Lung (tissue), 12 donors: Measurements from ENCODE around the gene HAUS5. TPM values are rescaled to one million over a fixed set of nuclear protein-coding genes. Genes with fewer than 3 reads are reported as not detected.
A peak's percentile ranks its signal among the peaks of the same experiment; 100 is the strongest.

Experiments
- ATAC-seq: fragments of 200-7000 bp; cut with Tn5 transposase; one replicate; pipeline ENCODE4 v1.9.1; 2020; ENCODE audit warnings: moderate number of reproducible peaks; ENCODE audit not compliant: insufficient read depth, low FRiP score
- DNase-seq, 3 donors: peaks; one replicate each; pipeline ENCODE4 v3.0.0-alpha.2; 2013 to 2017
- H3K27ac ChIP-seq, 2 donors: one replicate each; pipeline ENCODE4 v1.5.1; 2013; ENCODE audit warnings: mild to moderate bottlenecking in 2 of 2, moderate library complexity in 2 of 2, control low read depth in 1 of 2, inconsistent platforms in 1 of 2, low read depth in 1 of 2, low read length in 1 of 2
- H3K27me3 ChIP-seq, 3 donors: one replicate each; pipeline ENCODE4 v1.5.1; 2013; ENCODE audit warnings: low read length in 2 of 3; ENCODE audit not compliant: control insufficient read depth in 3 of 3, insufficient read depth in 3 of 3
- H3K36me3 ChIP-seq, 4 donors: one replicate each; pipeline ENCODE4 v1.5.1; 2013; ENCODE audit warnings: low read length in 4 of 4, mild to moderate bottlenecking in 1 of 4, moderate library complexity in 1 of 4; ENCODE audit not compliant: control insufficient read depth in 4 of 4, insufficient read depth in 4 of 4
- H3K4me1 ChIP-seq, 5 donors: one replicate each; pipeline ENCODE4 v1.5.1; 2013; ENCODE audit warnings: low read length in 5 of 5, mild to moderate bottlenecking in 2 of 5, moderate library complexity in 1 of 5; ENCODE audit not compliant: control insufficient read depth in 5 of 5, insufficient read depth in 5 of 5
- H3K4me3 ChIP-seq: one replicate; pipeline ENCODE4 v1.5.1; 2013; ENCODE audit warnings: mild to moderate bottlenecking, control low read depth, moderate library complexity
- H3K9ac ChIP-seq, 2 donors: one replicate each; pipeline ENCODE4 v1.5.1; 2013; ENCODE audit warnings: low read length in 2 of 2, control low read depth in 1 of 2; ENCODE audit not compliant: insufficient read depth in 1 of 2
- H3K9me3 ChIP-seq, 4 donors: one replicate each; pipeline ENCODE4 v1.5.1; 2013; ENCODE audit warnings: low read length in 3 of 4, mild to moderate bottlenecking in 1 of 4, moderate library complexity in 1 of 4; ENCODE audit not compliant: control insufficient read depth in 4 of 4, insufficient read depth in 3 of 4
- CTCF ChIP-seq: IDR thresholded peaks from 2 replicates; pipeline ENCODE4 v1.5.1; 2012; ENCODE audit warnings: mild to moderate bottlenecking; ENCODE audit errors: control extremely low read depth, extremely low read depth
- WGBS, 2 donors: extraction: QIAGEN DNeasy Blood & Tissue Kit; methylation state at CpG; one replicate each; pipeline ENCODE4 v1.1.7; 2013; 5-methylcytosine and 5-hydroxymethylcytosine counted together
- polyA plus RNA-seq, 2 donors: library from polyadenylated mRNA; stranded (reverse); fragments of 200-250 nt; gene quantifications; one replicate each; pipeline ENCODE4 v1.2.1, GENCODE V29; 2013
- total RNA-seq, 2 donors: library from RNA; depleted of rRNA in 1 of 2; stranded (reverse); fragments of >200 nt in 1 of 2; gene quantifications; one replicate each; pipeline ENCODE4 v1.2.1, GENCODE V29; 2014 to 2021
- donor health status: control.
- donor health status: control.
- donor health status: Bipolar disorder and iron deficiency.
- donor health status: healthy.
- donor health status: DM: yes; HTN: yes; CAD: no.

The HAUS5 gene
- total and polyA plus RNA-seq, 4 donors, result 6.0 to 16.5 (median 14.8) TPM

- H3K4me1 ChIP-seq, result peaks cover 0 to 12% (median 4%) of the 10 kb centered on the region in 5 donors
- H3K9me3 ChIP-seq, result no peaks in the 10 kb centered on the region
- DNase-seq (no peak), ATAC-seq (no peak)
- H3K9ac ChIP-seq, result peak overlapping the region; percentile 85 to 98
- no peaks in the 10 kb centered on the region for H3K27me3 ChIP-seq
- peak overlapping the region; percentile 69 for H3K4me3 ChIP-seq
- peaks cover 4 to 38% (median 29%) of the 10 kb centered on the region in 4 donors for H3K36me3 ChIP-seq
- 5 to 6% methylated on average over 15 of the region's 15 CpGs for WGBS, 2 donors
- peak overlapping the region; percentile 84 to 94 for H3K27ac ChIP-seq
- no peak for TF ChIP-seq CTCF
Observed at GRCh38 chr19:35629332-35629633, 16.7 kb downstream of the HAUS5 start.

- no peak for ATAC-seq
- H3K9me3 ChIP-seq, result no peaks in the 10 kb centered on the region
- DNase-seq, result no peak
- no peak overlapping the region for H3K4me3 ChIP-seq
- H3K27ac ChIP-seq, result no peak overlapping the region
- no peak for TF ChIP-seq CTCF
- no peaks in the 10 kb centered on the region for H3K27me3 ChIP-seq
- no peak overlapping the region for H3K9ac ChIP-seq
- WGBS, 2 donors, result 91 to 98% methylated on average over 28 to 29 of the region's 29 CpGs
- peaks cover 11 to 60% (median 44%) of the 10 kb centered on the region in 4 donors for H3K36me3 ChIP-seq
- peaks cover 0 to 6% (median 0%) of the 10 kb centered on the region in 5 donors for H3K4me1 ChIP-seq
Observed at GRCh38 chr19:35633727-35634440, 21.3 kb downstream of the HAUS5 start.

- Histone ChIP-seq H3K27me3 (no peaks in the 10 kb centered on the region), H3K9me3 (no peaks in the 10 kb centered on the region), H3K9ac (no peak overlapping the region), H3K4me3 (no peak overlapping the region), H3K4me1 (peaks cover 0 to 3% (median 0%) of the 10 kb centered on the region in 5 donors), H3K36me3 (peaks cover 11 to 46% (median 29%) of the 10 kb centered on the region in 4 donors), H3K27ac (no peak overlapping the region)
- ATAC-seq, result no peak
- no peak for TF ChIP-seq CTCF
- DNase-seq, result no peak
- 62 to 94% methylated on average over 3 of the region's 3 CpGs for WGBS, 2 donors
Observed at GRCh38 chr19:35636651-35637050, 24.1 kb downstream of the HAUS5 start.
